GM10266 (cell line): Measurements from ENCODE around the gene PAFAH2.
A peak's percentile ranks its signal among the peaks of the same experiment; 100 is the strongest.

Source experiments
- DNase-seq: peaks from one replicate; pipeline ENCODE4 v3.0.0; 2012; ENCODE audit errors: extremely low spot score
- TF ChIP-seq, protein P1 (sequence below): IDR thresholded peaks from 2 replicates; pipeline ENCODE4 v1.5.1; 2012; ENCODE audit warnings: mild to moderate bottlenecking, low read depth; ENCODE audit not compliant: control insufficient read depth, insufficient read depth; ENCODE audit errors: missing control alignments

Gene PAFAH2

DNA sequence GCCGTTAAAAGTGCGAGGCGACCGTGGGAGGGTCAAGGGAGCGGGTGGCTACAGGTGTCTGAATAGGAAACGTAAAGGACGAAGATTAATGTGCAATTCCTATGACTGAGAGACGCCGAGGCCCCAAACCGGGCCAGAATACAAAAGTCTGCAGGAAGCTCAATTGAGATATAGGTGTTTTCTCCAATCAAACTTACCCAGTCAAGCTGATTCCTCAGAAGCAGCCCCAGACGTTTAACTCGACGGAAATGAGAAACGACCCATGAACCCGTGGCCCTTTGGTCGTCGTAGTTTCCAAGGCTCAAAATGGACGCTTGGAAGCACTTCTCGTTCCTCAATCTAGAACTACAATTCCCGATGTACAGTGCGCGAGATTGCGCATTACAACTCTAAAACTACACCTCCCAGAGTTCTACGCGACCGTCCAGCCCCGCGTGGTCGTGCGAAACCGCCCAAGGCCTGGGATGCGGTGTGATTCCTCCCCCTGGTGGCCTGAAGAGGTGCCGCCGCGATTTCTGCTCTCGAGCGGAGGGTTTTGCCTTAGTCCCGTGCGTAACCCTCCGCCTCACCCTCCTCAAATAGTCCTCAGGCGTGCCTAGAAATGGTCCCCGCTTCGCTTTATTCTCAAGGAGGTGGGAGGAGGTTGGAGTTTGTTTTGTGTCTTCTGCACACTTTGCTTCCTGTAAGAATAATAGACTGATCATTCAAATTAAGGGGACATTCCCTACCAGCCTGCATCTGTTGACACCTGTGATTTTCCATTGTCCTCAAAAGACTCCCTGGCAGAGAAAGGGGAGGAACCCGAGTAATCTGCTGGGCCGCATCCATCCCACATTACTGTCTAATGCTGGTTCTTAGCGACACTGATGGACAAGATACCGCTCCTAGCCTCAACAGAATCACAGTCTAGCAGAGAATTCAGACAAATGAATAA, at the start of gene PAFAH2:
PAFAH2 (minus strand) TSS at position 236 of the 934 bp plus-strand sequence. CDS start 7,247 bp downstream, outside the sequence.
- TF ChIP-seq, protein P1, sequence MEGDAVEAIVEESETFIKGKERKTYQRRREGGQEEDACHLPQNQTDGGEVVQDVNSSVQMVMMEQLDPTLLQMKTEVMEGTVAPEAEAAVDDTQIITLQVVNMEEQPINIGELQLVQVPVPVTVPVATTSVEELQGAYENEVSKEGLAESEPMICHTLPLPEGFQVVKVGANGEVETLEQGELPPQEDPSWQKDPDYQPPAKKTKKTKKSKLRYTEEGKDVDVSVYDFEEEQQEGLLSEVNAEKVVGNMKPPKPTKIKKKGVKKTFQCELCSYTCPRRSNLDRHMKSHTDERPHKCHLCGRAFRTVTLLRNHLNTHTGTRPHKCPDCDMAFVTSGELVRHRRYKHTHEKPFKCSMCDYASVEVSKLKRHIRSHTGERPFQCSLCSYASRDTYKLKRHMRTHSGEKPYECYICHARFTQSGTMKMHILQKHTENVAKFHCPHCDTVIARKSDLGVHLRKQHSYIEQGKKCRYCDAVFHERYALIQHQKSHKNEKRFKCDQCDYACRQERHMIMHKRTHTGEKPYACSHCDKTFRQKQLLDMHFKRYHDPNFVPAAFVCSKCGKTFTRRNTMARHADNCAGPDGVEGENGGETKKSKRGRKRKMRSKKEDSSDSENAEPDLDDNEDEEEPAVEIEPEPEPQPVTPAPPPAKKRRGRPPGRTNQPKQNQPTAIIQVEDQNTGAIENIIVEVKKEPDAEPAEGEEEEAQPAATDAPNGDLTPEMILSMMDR, result peak; percentile 98
- DNase-seq, result peak; percentile 90

DNA sequence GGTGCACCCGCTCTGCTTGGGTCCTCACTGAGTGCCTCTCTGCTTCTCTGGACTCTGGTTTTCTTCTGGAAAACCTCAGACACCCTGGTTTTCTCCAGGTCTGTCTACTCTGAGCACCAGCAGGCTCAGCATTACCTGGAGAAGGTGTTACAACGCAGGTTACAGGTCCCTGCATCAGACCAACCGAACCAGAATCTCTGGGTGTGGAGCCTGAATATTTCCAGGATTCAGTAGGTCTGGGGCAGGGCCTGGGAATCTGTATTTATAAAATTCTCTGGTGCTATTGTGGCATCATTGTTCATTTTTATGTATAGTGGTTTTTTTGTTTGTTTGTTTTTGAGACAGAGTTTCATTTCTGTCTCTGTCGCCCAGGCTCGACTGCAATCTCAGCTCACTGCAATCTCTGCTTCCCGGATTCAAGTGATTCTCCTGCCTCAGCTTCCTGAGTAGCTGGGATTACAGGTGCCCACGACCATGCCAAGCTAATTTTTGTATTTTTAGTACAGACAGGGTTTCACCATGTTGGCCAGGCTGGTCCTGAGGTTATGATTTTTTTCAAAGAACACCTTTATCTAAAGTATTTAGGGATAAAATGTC, 49.5 kb upstream of the PAFAH2 start:
- no peak for DNase-seq
- TF ChIP-seq, protein P1, result no peak

DNA sequence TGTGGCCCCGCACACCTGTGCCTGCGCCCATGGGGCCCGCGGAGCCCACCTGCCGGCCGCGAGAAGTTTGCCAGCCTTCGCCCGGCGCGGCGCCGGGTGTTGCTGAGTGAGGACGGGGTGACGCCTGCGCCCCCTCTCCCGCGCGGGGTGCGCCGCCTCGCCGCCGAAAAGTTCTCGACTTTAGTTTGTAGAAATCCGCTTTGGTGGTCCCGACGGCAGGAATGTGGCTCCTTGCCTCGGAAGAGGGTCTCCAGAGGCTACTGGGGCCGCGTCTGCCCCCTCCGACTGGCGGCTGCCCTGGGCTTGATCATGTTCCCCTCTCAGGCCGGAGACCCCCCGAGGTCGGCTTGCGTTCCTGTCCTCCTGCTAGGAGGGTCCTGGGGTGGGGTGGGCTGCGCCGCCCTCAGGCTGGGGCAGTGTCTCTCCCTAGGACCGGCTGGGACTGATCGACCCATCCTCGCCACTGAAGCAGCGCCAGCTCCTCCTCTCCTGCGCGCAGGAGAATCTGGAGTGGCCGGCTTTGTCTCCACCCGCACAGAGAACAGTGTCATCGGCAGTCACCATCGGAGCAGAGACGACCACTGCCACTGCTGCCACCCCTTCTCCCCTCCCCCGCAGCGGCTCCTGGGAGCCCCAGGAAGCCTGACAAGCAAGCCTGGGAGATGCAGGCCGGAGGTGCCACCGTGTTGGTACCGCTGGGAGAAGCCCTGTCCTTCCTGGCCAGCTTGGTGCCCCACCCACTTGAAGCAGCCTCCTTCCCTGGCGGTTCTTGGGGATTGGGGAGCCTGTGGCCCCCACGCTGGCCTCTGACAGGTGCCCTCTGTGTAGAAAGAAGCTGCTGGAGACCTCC, 48.6 kb upstream of the PAFAH2 start:
- TF ChIP-seq, protein P1, result no peak
- no peak for DNase-seq

DNA sequence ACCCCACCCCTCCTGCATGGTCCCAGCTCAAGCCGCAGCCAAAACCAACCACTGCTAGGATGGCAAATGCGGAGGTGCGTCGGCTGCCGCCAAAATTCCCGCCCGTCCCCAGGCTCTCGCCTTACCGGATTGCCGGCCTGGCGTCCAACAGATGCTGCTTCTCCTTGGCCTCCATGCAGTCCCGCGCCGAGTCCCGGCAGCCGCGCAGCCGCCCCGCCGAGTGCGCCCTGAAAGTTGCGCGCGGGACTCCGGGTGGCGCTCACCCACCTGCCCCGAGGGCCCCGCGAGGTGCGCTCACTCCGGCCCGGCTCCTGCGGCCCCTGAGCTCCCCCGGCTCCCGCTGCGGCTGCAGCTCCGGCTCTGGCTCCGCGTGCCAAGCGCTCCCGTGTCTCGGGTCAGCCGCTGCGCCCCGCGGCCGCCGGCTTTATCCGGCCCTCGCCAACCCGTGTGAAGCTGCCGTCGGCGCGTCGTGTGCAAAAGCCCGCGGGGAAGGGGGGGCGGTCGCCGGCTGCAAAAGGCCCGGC, 47.9 kb upstream of the PAFAH2 start, which contains the start of gene SLC30A2:
SLC30A2 (minus strand) TSS at position 397 of the 524 bp plus-strand sequence; CDS start at position 175, 222 bp downstream.
- no peak for DNase-seq
- TF ChIP-seq, protein P1, result no peak

DNA sequence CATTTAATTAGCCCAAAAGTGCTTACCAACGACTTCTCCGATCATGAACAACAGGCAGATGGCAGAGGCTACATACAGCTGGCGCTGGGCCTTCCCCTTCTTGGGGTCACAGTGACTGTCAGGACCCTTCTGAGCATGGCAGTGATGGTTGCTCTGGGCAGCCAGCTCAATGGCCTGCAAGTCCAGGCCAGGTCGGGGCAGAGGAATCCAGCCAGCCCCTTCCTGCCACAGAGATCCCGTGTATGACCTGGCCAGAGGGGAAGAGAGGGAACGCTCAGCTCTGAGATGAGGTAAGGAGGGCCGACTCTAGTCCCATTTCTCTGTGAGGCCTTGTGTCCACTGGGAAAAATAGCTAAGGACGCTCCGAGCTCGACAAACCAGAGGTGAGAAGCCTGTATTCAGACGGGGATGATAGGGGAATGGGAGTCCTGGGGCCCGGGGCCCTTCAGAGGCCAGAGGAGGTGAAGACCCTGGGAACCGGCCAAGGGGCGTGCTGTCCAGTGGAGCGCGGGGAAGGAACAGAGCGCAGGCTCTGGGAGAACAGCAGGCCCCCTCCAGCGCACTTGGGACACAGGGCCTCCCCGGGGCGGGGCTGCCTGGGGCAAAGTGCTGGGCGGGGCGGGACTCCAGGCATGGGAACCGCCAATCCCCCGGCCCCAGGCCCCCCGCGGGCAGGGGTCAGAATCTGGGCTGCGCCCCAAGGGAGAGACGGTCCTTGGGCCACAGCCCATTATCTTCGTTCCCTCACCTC, 47.3 kb upstream of the PAFAH2 start:
- TF ChIP-seq, protein P1, result no peak
- DNase-seq, result no peak

DNA sequence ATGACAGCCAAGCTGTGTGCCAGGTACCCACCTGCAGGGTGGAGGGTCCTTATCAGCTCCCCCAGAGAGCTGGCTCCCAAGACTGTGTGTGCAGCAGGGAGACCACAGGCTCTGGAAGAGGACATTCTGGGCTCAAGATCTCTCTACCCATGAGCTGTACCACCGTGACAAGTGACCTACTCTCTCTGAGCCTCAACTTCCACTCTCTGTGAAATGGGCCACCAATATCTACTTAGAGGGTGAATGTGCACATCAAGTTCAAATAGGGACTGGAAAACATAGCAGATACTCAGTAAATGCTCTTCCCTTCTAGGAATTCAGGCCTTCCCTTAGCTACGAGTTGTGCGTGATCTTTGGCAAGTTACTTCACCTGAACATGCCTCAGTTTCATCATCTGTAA, 46.6 kb upstream of the PAFAH2 start:
- TF ChIP-seq, protein P1, result no peak

More for the DNA sequence above, 46.6 kb upstream of the PAFAH2 start:
- no peak for DNase-seq
